GM23338 (cell line): ENCODE results near the gene GPAT2. TPM values are rescaled to one million over a fixed set of nuclear protein-coding genes. Genes with fewer than 3 reads are reported as not detected.

Experiments
- ATAC-seq: fragments of 200-7000 bp; cut with Tn5 transposase; 3 replicates; pipeline ENCODE4 v1.9.1; 2020
- DNase-seq: peaks from one replicate; pipeline ENCODE4 v3.0.0-alpha.2; 2015; ENCODE audit warnings: low spot score
- H2AFZ ChIP-seq: fragments of 200-600 bp; sonication (generic); 2 replicates; pipeline ENCODE4 v1.8.0; 2016; ENCODE audit warnings: antibody characterized with exemption, mild to moderate bottlenecking, moderate library complexity
- H3F3A ChIP-seq: fragments of 200-600 bp; sonication (generic); replicated peaks from 2 replicates; pipeline ENCODE4 v1.8.0; 2017; ENCODE audit warnings: antibody characterized with exemption, mixed run types, low read depth
- H3K27ac ChIP-seq: fragments of 200-600 bp; sonication (generic); 2 replicates; pipeline ENCODE4 v1.6.1; 2016; ENCODE audit warnings: low read depth
- H3K27me3 ChIP-seq: fragments of 200-600 bp; sonication (generic); 2 replicates; pipeline ENCODE4 v1.8.0; 2016; ENCODE audit warnings: mild to moderate bottlenecking, mixed run types, moderate library complexity; ENCODE audit not compliant: insufficient read depth
- H3K36me3 ChIP-seq: fragments of 200-600 bp; sonication (generic); 2 replicates; pipeline ENCODE4 v1.8.0; 2016; ENCODE audit warnings: mild to moderate bottlenecking; ENCODE audit not compliant: insufficient read depth
- H3K4me1 ChIP-seq: fragments of 200-600 bp; sonication (generic); 2 replicates; pipeline ENCODE4 v1.8.0; 2016; ENCODE audit warnings: mild to moderate bottlenecking, moderate library complexity; ENCODE audit not compliant: insufficient read depth
- H3K4me2 ChIP-seq: fragments of 200-600 bp; sonication (generic); 2 replicates; pipeline ENCODE4 v1.7.1; 2017; ENCODE audit warnings: mixed run types
- H3K4me3 ChIP-seq: fragments of 200-600 bp; sonication (generic); 2 replicates; pipeline ENCODE4 v1.6.1; 2016; ENCODE audit warnings: mixed run types
- H3K79me2 ChIP-seq: fragments of 200-600 bp; sonication (generic); replicated peaks from 2 replicates; pipeline ENCODE4 v1.8.0; 2017; ENCODE audit warnings: mild to moderate bottlenecking; ENCODE audit not compliant: insufficient read depth
- H3K9me2 ChIP-seq: fragments of 200-600 bp; sonication (generic); 2 replicates; pipeline ENCODE4 v1.8.0; 2017; ENCODE audit not compliant: insufficient read depth
- H4K20me1 ChIP-seq: fragments of 200-600 bp; sonication (generic); replicated peaks from 2 replicates; pipeline ENCODE4 v1.8.0; 2017; ENCODE audit warnings: mild to moderate bottlenecking; ENCODE audit not compliant: insufficient read depth
- H3K27ac Mint-ChIP-seq: 2 replicates; pipeline ENCODE4 v1.8.0; 2020; ENCODE audit warnings: inconsistent platforms, mild to moderate bottlenecking, moderate library complexity, mixed read lengths
- H3K27me3 Mint-ChIP-seq: 3 replicates; pipeline ENCODE4 v1.8.0; 2022; ENCODE audit warnings: low read depth, mild to moderate bottlenecking, moderate library complexity, mixed read lengths, inconsistent platforms; ENCODE audit not compliant: insufficient read depth, poor library complexity
- H3K36me3 Mint-ChIP-seq: 3 replicates; pipeline ENCODE4 v1.8.0; 2021; ENCODE audit warnings: low read depth, mild to moderate bottlenecking, inconsistent platforms, moderate library complexity, mixed read lengths
- H3K4me1 Mint-ChIP-seq: 3 replicates; pipeline ENCODE4 v1.8.0; 2020; ENCODE audit warnings: mild to moderate bottlenecking, inconsistent platforms, mixed read lengths
- H3K4me3 Mint-ChIP-seq: 3 replicates; pipeline ENCODE4 v1.8.0; 2021; ENCODE audit warnings: moderate library complexity, mild to moderate bottlenecking, inconsistent platforms, mixed read lengths
- H3K9me3 Mint-ChIP-seq: 3 replicates; pipeline ENCODE4 v1.8.0; 2020; ENCODE audit warnings: moderate library complexity, mild to moderate bottlenecking, inconsistent platforms, mixed read lengths
- CREB1 ChIP-seq: fragments of 250-450 bp; sonication (Bioruptor Pico); IDR thresholded peaks from 2 replicates; pipeline ENCODE4 v1.5.0; 2020; ENCODE audit warnings: low read depth, mild to moderate bottlenecking, moderate library complexity
- CTCF ChIP-seq, 2 experiments: fragments of 200-600 bp in 1 of 2; sonication (generic) in 1 of 2; conservative IDR thresholded peaks; 2 replicates each; pipeline versions ENCODE4 v1.5.1 to v1.6.1; 2016 to 2017; ENCODE audit warnings: antibody characterized with exemption in 2 of 2, low read depth in 2 of 2, mild to moderate bottlenecking in 2 of 2, moderate library complexity in 1 of 2
- ETS1 ChIP-seq: IDR thresholded peaks from 2 replicates; pipeline ENCODE4 v1.6.1; 2016; ENCODE audit warnings: antibody characterized with exemption
- EZH2 ChIP-seq: fragments of 200-600 bp; sonication (generic); IDR thresholded peaks from one replicate; pipeline ENCODE4 v1.8.0; 2017; ENCODE audit warnings: antibody characterized with exemption, mild to moderate bottlenecking, low read depth; ENCODE audit not compliant: unreplicated experiment
- EZH2phosphoT487 ChIP-seq: fragments of 200-600 bp; sonication (generic); IDR thresholded peaks from one replicate; pipeline ENCODE4 v1.8.1; 2018; ENCODE audit warnings: antibody characterized with exemption; ENCODE audit not compliant: unreplicated experiment
- JUNB ChIP-seq: IDR thresholded peaks from one replicate; pipeline ENCODE4 v1.6.1; 2016; ENCODE audit warnings: antibody characterized with exemption; ENCODE audit not compliant: unreplicated experiment
- NANOG ChIP-seq: IDR thresholded peaks from 2 replicates; pipeline ENCODE4 v1.6.1; 2016; ENCODE audit warnings: antibody characterized with exemption, borderline replicate concordance
- POLR2AphosphoS5 ChIP-seq: IDR thresholded peaks from 2 replicates; pipeline ENCODE4 v1.6.1; 2016; ENCODE audit warnings: antibody characterized with exemption, low read depth
- REST ChIP-seq: IDR thresholded peaks from one replicate; pipeline ENCODE4 v1.6.1; 2018; ENCODE audit warnings: antibody characterized with exemption; ENCODE audit not compliant: unreplicated experiment
- STAT1 ChIP-seq: IDR thresholded peaks from one replicate; pipeline ENCODE4 v1.6.1; 2016; ENCODE audit warnings: antibody characterized with exemption; ENCODE audit not compliant: unreplicated experiment
- ZNF114 ChIP-seq: fragments of 250-450 bp; sonication (Bioruptor Pico); IDR thresholded peaks from 2 replicates; pipeline ENCODE4 v1.5.0; 2020; ENCODE audit warnings: mild to moderate bottlenecking, moderate library complexity
- ZNF331 ChIP-seq: fragments of 250-450 bp; sonication (Bioruptor Pico); IDR thresholded peaks from 2 replicates; pipeline ENCODE4 v1.5.0; 2020; ENCODE audit warnings: low read depth, mild to moderate bottlenecking, moderate library complexity
- ZNF462 ChIP-seq: fragments of 250-450 bp; sonication (Bioruptor Pico); IDR thresholded peaks from 2 replicates; pipeline ENCODE4 v1.5.0; 2020; ENCODE audit warnings: mild to moderate bottlenecking, moderate library complexity
- polyA plus RNA-seq: library from polyadenylated mRNA; unstranded; fragments of >200 nt; fragmentation: Nextera tagmentation; extraction: Ambion mirVana; gene quantifications from 2 replicates; pipeline ENCODE4 v1.2.1, GENCODE V29; 2016
- total RNA-seq: library from RNA; depleted of rRNA; stranded (reverse); fragments of >200 nt; shearing (Covaris generic); gene quantifications from 2 replicates; pipeline ENCODE4 v1.2.3, GENCODE V29; 2014

GPAT2 gene
- total and polyA plus RNA-seq, 2 experiments from 2014 or later = 1.6 to 2.2 TPM

- Histone ChIP-seq H3K4me3 (no peak overlapping the region), H3K36me3 (no peaks in the 10 kb centered on the region), H3K9me2 (no peaks in the 10 kb centered on the region), H3F3A (no peaks in the 10 kb centered on the region), H3K4me2 (no peak overlapping the region), H2AFZ (no peak overlapping the region), H3K79me2 (no peaks in the 10 kb centered on the region), H3K4me1 (no peaks in the 10 kb centered on the region), H3K27ac (no peak overlapping the region), H3K27me3 (no peaks in the 10 kb centered on the region), H4K20me1 (no peaks in the 10 kb centered on the region)
- DNase-seq = no peak
- H3K36me3 Mint-ChIP-seq = no peaks in the 10 kb centered on the region
- no peak for ATAC-seq
- TF ChIP-seq ZNF331 (CRISPR knock-in tag) = no peak
- TF ChIP-seq ZNF114 (CRISPR knock-in tag) = no peak
- TF ChIP-seq ETS1 = no peak
- TF ChIP-seq CREB1 (CRISPR knock-in tag) = no peak
- no peak for TF ChIP-seq POLR2AphosphoS5
- no peak for TF ChIP-seq EZH2
- no peak for TF ChIP-seq ZNF462 (CRISPR knock-in tag)
- TF ChIP-seq JUNB = no peak
- no peak for TF ChIP-seq NANOG
- no peak for TF ChIP-seq STAT1
- no peak for TF ChIP-seq EZH2phosphoT487
- no peak for TF ChIP-seq REST
- TF ChIP-seq CTCF (conservative IDR thresholded peaks at IDR 0.05; ENCODE audit: low read depth in 2 of 2) = no peak
- peaks cover 3% of the 10 kb centered on the region for H3K27me3 Mint-ChIP-seq
- H3K9me3 Mint-ChIP-seq = no peaks in the 10 kb centered on the region
- H3K4me3 Mint-ChIP-seq = no peak overlapping the region
- H3K4me1 Mint-ChIP-seq = no peaks in the 10 kb centered on the region; the same call in 2 of the 3 replicates
- H3K27ac Mint-ChIP-seq = no peak overlapping the region
Measured at GRCh38 chr2:96075199-96075771, 40.6 kb upstream of the GPAT2 start.
